Caco-2 (cell line): Measurements from ENCODE around the gene VCAM1. TPM values are rescaled to one million over a fixed set of nuclear protein-coding genes. Genes with fewer than 3 reads are reported as not detected.
"Not testable (repeated sequence)": the region's sequence is repeated elsewhere in the genome, so short reads cannot be mapped to it uniquely, and the experiment has no call there.

Experiments
- BruUV-seq: library from RNA; stranded (reverse); fragments of 400-500 nt; replicated peaks from 2 replicates; lab custom pipeline; 2021; lab: Mats Ljungman, UMichigan
- CTCF ChIA-PET: fragments of 300-600 bp; sonication (Branson Sonifier 250); formaldehyde crosslinking; loops from one replicate; lab custom pipeline; 2022; ENCODE audit warnings: antibody characterized with exemption; lab: Charles Lee
- POLR2A ChIA-PET: fragments of 300-600 bp; sonication (Branson Sonifier 250); formaldehyde crosslinking; loops from one replicate; lab custom pipeline; 2022; ENCODE audit warnings: antibody characterized with exemption; lab: Charles Lee
- DNase-seq, 2 experiments: peaks; one replicate each; pipeline versions ENCODE4 v3.0.0 to v3.0.0-alpha.2; 2020 to 2022
- H3K27me3 ChIP-seq: replicated peaks from 2 replicates; pipeline ENCODE4 v1.6.0; 2011; ENCODE audit warnings: low read length; ENCODE audit not compliant: control insufficient read depth, insufficient read depth
- H3K36me3 ChIP-seq: 2 replicates; pipeline ENCODE4 v1.5.1; 2011; ENCODE audit warnings: low read length; ENCODE audit not compliant: control insufficient read depth, insufficient read depth
- H3K4me1 ChIP-seq: fragments of 250-450 bp; sonication (Bioruptor Pico); 2 replicates; pipeline ENCODE4 v1.5.1; 2020; ENCODE audit warnings: mild to moderate bottlenecking
- H3K4me3 ChIP-seq: 2 replicates; pipeline ENCODE4 v1.5.1; 2011; ENCODE audit warnings: low read depth, mild to moderate bottlenecking, control low read depth, low read length
- H3K9me3 ChIP-seq: fragments of 250-450 bp; sonication (Bioruptor Pico); 2 replicates; pipeline ENCODE4 v1.5.1; 2020; ENCODE audit warnings: mild to moderate bottlenecking, moderate library complexity
- H3K27ac Mint-ChIP-seq: one replicate; pipeline ENCODE4 v1.8.0; 2022; ENCODE audit warnings: mixed read lengths; ENCODE audit not compliant: unreplicated experiment
- H3K27me3 Mint-ChIP-seq: one replicate; pipeline ENCODE4 v1.8.0; 2022; ENCODE audit warnings: mixed read lengths; ENCODE audit not compliant: insufficient read depth, unreplicated experiment
- H3K36me3 Mint-ChIP-seq: one replicate; pipeline ENCODE4 v1.8.0; 2022; ENCODE audit warnings: mild to moderate bottlenecking, mixed read lengths; ENCODE audit not compliant: insufficient read depth, unreplicated experiment
- H3K4me1 Mint-ChIP-seq: one replicate; pipeline ENCODE4 v1.8.0; 2022; ENCODE audit warnings: low read depth, mixed read lengths; ENCODE audit not compliant: unreplicated experiment
- H3K4me3 Mint-ChIP-seq: one replicate; pipeline ENCODE4 v1.8.0; 2022; ENCODE audit warnings: mild to moderate bottlenecking, moderate library complexity, mixed read lengths; ENCODE audit not compliant: unreplicated experiment
- H3K9me3 Mint-ChIP-seq: one replicate; pipeline ENCODE4 v1.8.0; 2022; ENCODE audit warnings: mixed read lengths; ENCODE audit not compliant: unreplicated experiment
- intact Hi-C: fragments of 100-400 bp; cut with micrococcal nuclease; formaldehyde crosslinking; loops from one replicate; pipeline ENCODE4 v1.10.0; 2022; ENCODE audit not compliant: unreplicated experiment
- total RNA-seq: library from RNA; stranded (reverse); gene quantifications from 2 replicates; pipeline ENCODE4 v1.2.3, GENCODE V29; 2022
- TF ChIP-seq, protein P1 (sequence below), 2 experiments: fragments of 200-600 bp in 1 of 2; IDR thresholded peaks; 1 replicate in 1 of 2; 2 replicates in 1 of 2; pipeline versions ENCODE4 v1.5.1 to v1.8.0; 2011 to 2022; ENCODE audit warnings: antibody characterized with exemption in 1 of 2, control low read depth in 1 of 2, inconsistent platforms in 1 of 2, low read depth in 1 of 2, low read length in 1 of 2, mild to moderate bottlenecking in 1 of 2, moderate library complexity in 1 of 2; ENCODE audit not compliant: insufficient read depth in 1 of 2, severe bottlenecking in 1 of 2, unreplicated experiment in 1 of 2

VCAM1 gene
- total RNA-seq, 1 experiment from 2014 or later = not detected

- CTCF ChIA-PET = no interaction called here
- POLR2A ChIA-PET = no interaction called here
- BruUV-seq = no TSS peak
These were observed 61.3 kb downstream of the VCAM1 start for GRCh38 chr1:100780814-100781213.

GRCh38 chr1:100781728-100782127 is 62.2 kb downstream of the VCAM1 start:
- H3K36me3 Mint-ChIP-seq, H3K36me3 ChIP-seq, H3K27me3 ChIP-seq, H3K4me1 ChIP-seq, POLR2A ChIA-PET, H3K4me3 ChIP-seq, BruUV-seq, H3K27me3 Mint-ChIP-seq, intact Hi-C loops, H3K9me3 ChIP-seq, H3K27ac Mint-ChIP-seq, H3K4me3 Mint-ChIP-seq, DNase-seq, H3K4me1 Mint-ChIP-seq, CTCF ChIA-PET: not testable (repeated sequence)
- H3K9me3 Mint-ChIP-seq = peaks cover 18% of the 10 kb centered on the region

More at GRCh38 chr1:100780814-100781213, 61.3 kb downstream of the VCAM1 start:
- Mint-ChIP-seq H3K36me3 (no peaks in the 10 kb centered on the region), H3K27me3 (peaks cover 4% of the 10 kb centered on the region), H3K4me1 (peaks cover 4% of the 10 kb centered on the region), H3K27ac (no peak overlapping the region), H3K4me3 (no peak overlapping the region), H3K9me3 (peaks cover 18% of the 10 kb centered on the region)
- no peaks in the 10 kb centered on the region for H3K4me1 ChIP-seq
- H3K36me3 ChIP-seq = no peaks in the 10 kb centered on the region
- DNase-seq = no peak
- no peaks in the 10 kb centered on the region for H3K9me3 ChIP-seq
- intact Hi-C loops = no loop called here
- H3K27me3 ChIP-seq = no peaks in the 10 kb centered on the region
- no peak overlapping the region for H3K4me3 ChIP-seq
- TF ChIP-seq, protein P1, sequence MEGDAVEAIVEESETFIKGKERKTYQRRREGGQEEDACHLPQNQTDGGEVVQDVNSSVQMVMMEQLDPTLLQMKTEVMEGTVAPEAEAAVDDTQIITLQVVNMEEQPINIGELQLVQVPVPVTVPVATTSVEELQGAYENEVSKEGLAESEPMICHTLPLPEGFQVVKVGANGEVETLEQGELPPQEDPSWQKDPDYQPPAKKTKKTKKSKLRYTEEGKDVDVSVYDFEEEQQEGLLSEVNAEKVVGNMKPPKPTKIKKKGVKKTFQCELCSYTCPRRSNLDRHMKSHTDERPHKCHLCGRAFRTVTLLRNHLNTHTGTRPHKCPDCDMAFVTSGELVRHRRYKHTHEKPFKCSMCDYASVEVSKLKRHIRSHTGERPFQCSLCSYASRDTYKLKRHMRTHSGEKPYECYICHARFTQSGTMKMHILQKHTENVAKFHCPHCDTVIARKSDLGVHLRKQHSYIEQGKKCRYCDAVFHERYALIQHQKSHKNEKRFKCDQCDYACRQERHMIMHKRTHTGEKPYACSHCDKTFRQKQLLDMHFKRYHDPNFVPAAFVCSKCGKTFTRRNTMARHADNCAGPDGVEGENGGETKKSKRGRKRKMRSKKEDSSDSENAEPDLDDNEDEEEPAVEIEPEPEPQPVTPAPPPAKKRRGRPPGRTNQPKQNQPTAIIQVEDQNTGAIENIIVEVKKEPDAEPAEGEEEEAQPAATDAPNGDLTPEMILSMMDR (IDR thresholded peaks at IDR 0.05; ENCODE audit: insufficient read depth in 1 of 2, low read depth in 1 of 2, low read length in 1 of 2, severe bottlenecking in 1 of 2, unreplicated experiment in 1 of 2) = no peak

GRCh38 chr1:100782473-100783039 is 63.0 kb downstream of the VCAM1 start:
- Histone ChIP-seq H3K36me3 (no peaks in the 10 kb centered on the region), H3K27me3 (no peaks in the 10 kb centered on the region), H3K4me3 (no peak overlapping the region), H3K4me1 (no peaks in the 10 kb centered on the region), H3K9me3 (no peaks in the 10 kb centered on the region)
- DNase-seq = no peak
- POLR2A ChIA-PET = no interaction called here
- Mint-ChIP-seq H3K4me3 (no peak overlapping the region), H3K27me3 (peaks cover 4% of the 10 kb centered on the region), H3K4me1 (peaks cover 7% of the 10 kb centered on the region), H3K27ac (no peak overlapping the region), H3K36me3 (no peaks in the 10 kb centered on the region), H3K9me3 (peaks cover 18% of the 10 kb centered on the region)
- CTCF ChIA-PET = no interaction called here
- intact Hi-C loops = no loop called here
- TF ChIP-seq, protein P1 (IDR thresholded peaks at IDR 0.05; ENCODE audit: insufficient read depth in 1 of 2, low read depth in 1 of 2, low read length in 1 of 2, severe bottlenecking in 1 of 2, unreplicated experiment in 1 of 2) = no peak
- BruUV-seq = no TSS peak
